HG03045 (cell line): ENCODE data around the gene CELA1.
"Not testable (repeated sequence)": the region's sequence is repeated elsewhere in the genome, so short reads cannot be mapped to it uniquely, and the experiment has no call there.

Experiments used
- ATAC-seq: cut with Tn5 transposase; IDR thresholded peaks from one replicate; pipeline ENCODE4 v1.9.1; 2021; ENCODE audit warnings: mild to moderate bottlenecking, moderate library complexity; ENCODE audit not compliant: unreplicated experiment

CELA1 gene

DNA sequence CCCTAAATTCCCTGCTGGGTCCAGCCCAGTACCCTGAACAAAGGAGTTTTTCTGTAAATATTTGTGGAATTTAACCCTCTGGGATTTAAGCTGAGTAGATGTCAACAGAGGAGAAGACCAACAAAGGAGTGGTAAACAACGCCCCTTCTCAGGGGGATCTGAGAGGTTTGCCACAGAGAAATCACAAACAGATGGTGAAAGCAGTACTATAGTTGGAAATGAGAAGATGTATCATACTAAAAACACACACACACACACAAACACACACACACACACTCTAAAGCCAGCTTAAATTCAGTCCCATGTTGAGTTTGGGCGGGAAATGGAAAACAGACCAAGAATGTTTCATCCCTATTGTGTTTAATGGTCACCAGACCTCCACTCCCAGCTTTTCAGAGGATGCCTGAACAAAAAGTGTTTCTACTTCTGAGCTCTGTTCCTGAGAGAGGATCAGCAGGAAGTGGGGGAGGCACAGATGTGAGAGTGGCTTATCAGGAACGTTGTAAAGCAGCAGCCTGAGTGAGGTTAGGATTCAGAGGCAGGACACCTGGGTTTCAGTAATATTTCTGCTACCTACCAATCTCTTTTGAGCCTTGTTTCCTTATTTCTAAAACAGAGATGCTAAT is 25.7 kb downstream of the CELA1 start:
- no peak for ATAC-seq

- no peak for ATAC-seq
Measured at GRCh38 chr12:51320311-51320694, 26.2 kb downstream of the CELA1 start.

GRCh38 chr12:51318846-51319599 is 27.5 kb downstream of the CELA1 start:
- peak; percentile 53 for ATAC-seq

DNA sequence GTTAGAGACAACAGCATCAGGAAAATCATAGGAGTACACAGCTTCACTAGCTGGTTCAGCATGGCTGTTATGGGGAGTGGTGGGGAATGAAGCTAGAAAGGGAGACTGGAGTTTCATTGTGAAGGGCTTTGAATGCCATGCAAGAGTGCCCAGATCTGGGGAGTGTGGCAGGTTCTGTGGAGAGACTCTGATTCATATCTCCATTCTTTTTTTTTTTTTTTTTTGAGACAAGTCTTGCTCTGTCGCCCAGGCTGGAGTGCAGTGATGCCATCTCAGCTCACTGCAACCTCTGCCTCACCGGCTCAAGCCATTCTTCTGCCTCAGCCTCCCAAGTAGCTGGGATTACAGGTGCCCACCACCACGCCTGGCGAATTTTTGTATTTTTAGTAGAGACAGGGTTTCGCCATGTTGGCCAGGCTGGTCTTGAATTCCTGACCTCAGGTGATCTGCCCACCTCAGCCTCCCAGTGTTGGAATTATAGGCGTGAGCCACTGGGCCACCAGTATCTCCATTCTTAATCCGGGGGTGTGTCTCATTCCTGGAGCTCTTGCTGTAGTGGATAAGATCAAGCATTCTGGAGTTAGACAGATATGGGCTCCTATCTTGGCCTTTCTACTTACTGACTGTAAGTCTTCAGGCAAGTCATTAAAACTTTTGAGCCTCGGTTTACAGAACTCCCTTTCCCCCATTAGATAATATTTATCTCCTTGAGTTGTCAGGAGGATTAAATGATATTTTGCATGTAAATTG is 28.2 kb downstream of the CELA1 start:
- ATAC-seq: not testable (repeated sequence)

GRCh38 chr12:51311389-51311788 is 35.1 kb downstream of the CELA1 start:
- no peak for ATAC-seq

- ATAC-seq: no peak
Measured at GRCh38 chr12:51307655-51308593, 38.6 kb downstream of the CELA1 start.

DNA sequence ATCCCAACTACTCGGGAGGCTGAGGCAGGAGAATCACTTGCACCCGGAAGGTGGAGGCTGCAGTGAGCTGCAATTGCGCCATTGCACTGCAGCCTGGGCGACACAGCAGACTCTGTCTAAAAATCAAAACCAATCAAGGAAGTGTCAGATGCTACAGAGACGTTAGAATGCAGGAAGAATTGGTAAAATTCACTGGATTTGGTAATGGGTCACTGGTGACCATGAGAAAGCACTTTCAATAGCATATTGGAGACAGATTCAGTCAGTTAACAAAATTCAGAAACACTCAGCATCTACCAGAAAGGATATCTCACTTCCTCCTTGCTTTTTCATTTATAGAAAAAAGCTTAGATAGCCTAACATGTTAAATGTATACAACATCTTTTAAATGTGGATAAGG is 40.0 kb downstream of the CELA1 start:
- ATAC-seq: no peak

DNA sequence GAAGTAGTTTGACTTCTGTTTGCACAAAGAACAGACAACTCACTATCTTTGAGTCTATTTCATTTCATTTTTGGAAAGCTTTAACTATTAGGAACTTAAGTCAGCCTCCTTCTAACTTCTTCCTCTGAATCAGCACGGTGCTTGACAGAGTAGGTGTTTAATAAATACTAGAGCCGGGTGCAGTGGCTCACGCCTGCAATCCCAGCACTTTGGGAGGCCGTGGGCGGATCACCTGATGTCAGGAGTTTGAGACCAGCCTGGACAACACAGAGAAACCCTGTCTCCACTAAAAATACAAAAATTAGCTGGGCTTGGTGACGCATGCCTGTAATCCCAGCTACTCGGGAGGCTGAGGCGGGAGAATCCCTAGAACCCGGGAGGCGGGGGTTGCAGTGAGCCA is 45.7 kb downstream of the CELA1 start:
- ATAC-seq: not testable (repeated sequence)

- ATAC-seq: no peak
Measured at GRCh38 chr12:51295651-51296050, 50.8 kb downstream of the CELA1 start.

GRCh38 chr12:51294097-51294496 is 52.4 kb downstream of the CELA1 start:
- ATAC-seq: not testable (repeated sequence)

- ATAC-seq: no peak
Measured at GRCh38 chr12:51293696-51294095, 52.8 kb downstream of the CELA1 start.

GRCh38 chr12:51291603-51292513 is 54.6 kb downstream of the CELA1 start:
- not testable (repeated sequence) for ATAC-seq

DNA sequence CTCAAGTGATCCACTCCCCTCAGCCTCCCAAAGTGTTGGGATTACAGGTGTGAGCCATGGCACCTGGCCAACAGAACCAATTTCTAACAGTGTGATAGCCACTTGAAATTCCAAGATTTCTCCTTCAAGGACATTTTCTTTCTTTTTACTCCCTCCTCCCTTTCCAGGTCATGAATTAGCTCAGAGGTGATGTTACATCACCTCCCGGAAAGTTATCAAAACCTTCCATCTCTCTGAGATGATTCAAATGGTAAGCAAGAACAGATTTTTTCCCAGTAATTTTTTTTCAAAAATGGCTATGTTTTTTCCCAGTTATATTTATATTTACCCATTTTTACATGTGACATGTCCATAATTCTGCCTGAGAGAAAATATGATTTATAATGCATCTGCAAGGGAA is 60.6 kb downstream of the CELA1 start:
- ATAC-seq: no peak

DNA sequence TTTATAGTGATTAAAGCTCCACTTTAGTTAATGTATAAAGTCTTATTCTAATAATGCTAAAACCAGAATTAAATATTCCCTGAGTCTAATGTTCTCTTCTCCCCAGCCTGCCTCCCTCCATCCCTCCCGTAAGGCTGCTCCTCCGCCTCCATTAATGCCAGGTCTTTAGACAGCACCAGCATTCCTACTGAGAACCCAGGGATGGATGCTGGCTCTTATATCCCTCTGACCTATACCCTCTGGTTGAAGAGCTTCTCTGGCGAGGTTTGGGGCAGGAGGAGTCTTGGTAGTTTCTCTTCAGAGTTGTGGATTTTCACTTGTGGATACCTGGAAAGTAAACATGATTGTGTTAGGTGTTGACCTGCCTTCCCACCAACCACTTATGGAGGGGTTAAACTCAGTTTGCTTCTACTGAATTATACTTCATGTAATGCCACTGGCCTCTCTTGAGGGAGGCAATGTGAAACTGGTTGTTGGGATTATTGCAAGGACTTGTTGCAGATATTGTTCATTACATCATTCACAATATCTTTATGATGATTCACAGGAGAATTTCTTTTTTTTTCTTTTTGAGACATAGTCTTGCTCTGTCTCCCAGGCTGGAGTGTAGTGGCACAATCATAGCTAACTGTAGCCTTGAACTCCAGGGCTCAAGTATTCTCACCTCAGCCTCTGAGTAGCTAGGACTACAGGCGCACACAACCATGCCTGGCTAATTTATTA is 65.1 kb downstream of the CELA1 start:
- no peak for ATAC-seq
